GM21717 (cell line): Measurements from ENCODE around the gene MYADML2.

Experiments used
- ATAC-seq: cut with Tn5 transposase; IDR thresholded peaks from one replicate; pipeline ENCODE4 v1.9.1; 2021; ENCODE audit warnings: mild to moderate bottlenecking, moderate library complexity; ENCODE audit not compliant: unreplicated experiment

The MYADML2 gene

DNA sequence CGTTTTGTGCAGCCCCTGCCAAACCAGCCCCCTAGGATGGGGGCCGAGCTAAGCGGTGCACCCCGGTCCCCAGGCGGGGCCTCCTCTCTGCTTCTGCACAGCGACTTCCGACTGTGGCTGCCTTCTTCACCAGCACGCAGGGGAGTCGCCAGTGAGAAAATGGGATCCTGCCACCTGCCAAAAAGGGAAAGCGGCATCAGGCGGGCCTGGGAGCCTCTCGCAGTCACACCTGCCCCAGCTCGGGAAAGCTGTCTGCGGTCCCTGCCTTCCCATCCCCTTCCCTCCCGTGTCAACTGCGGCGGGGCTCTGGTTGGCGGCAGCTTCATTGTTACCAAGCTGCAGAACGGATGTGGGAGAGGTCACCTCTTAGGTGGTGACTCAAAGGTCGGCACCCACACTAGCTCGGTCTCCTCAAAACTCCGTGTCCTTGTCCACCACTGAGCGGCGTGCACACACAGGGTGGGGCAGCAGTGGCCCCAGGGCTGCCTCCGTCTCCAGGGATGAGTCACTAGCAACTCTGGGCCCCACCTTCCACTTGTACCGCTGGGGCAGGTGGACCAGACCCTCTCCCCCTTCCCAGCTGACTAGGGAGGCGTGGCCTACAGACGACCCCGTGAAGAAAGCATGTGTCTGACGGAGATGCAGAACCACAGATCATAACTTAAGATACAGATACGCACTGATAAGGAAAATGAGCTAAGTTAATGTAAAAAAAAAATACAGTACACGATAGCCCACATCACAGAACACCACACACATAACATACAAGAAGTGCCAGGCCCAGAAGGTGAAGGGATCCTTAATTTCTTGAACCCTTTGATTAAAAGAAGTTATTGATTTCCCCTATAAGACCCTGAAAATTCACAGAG is 34.4 kb downstream of the MYADML2 start:
- ATAC-seq: no peak

- ATAC-seq: no peak
Measured at GRCh38 chr17:81911969-81912368, 35.1 kb downstream of the MYADML2 start.

GRCh38 chr17:81911277-81911961 is 35.6 kb downstream of the MYADML2 start, which contains the start of gene PCYT2:
Gene PCYT2 (minus strand): TSS chr17:81911399. CDS start chr17:81911355, 44 bp downstream.
- ATAC-seq: peak; percentile 46

- peak; percentile 10 for ATAC-seq
Measured at GRCh38 chr17:81910840-81911276, 36.2 kb downstream of the MYADML2 start.

DNA sequence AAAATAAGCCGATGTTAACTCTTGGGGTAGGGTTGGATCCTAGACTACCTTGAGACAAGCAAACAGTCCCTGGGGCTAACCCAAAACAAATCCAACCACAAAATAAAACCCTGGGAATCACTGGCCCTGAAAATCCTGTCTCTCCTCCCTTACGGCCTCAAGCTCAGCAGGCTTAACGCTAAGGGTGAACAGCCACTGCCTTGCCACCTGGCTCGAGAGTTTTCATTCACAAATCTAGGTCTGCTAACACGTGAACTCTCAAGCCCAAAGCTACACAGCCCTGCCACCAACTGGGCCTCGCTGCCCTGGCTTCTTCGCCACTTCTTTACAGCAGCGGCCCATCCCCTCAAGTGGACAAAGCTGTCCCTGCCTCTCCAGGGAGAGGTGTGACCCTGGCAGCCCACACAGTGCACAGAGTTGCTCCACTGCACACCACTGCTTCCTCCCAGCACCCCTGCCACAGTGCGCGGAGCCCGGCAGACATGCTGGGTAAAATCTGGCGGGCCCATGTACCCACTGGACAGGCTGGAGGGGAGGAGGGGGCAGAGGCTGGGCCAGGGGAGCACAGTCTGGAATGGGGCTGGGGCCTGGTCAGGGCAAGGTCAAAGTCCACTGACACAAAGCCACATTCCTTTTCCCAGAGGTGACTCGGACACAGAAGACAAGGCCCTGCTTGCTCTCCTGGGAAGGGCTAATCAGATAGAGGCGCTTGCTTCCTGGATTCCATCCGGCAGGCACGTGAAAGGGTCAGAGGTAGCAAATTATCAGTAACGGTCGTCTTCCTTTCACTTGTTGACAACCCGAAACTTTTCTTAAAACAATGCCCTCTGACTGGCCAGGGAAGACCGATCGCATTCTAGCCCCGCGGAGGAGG is 36.8 kb downstream of the MYADML2 start:
- ATAC-seq: no peak

- ATAC-seq: no peak
Measured at GRCh38 chr17:81909231-81909630, 37.8 kb downstream of the MYADML2 start.

- no peak for ATAC-seq
Measured at GRCh38 chr17:81908793-81909192, 38.2 kb downstream of the MYADML2 start.

GRCh38 chr17:81907219-81908145 is 39.6 kb downstream of the MYADML2 start:
- no peak for ATAC-seq

GRCh38 chr17:81906476-81907218 is 40.4 kb downstream of the MYADML2 start:
- ATAC-seq: no peak

GRCh38 chr17:81905993-81906392 is 41.0 kb downstream of the MYADML2 start:
- ATAC-seq: no peak

DNA sequence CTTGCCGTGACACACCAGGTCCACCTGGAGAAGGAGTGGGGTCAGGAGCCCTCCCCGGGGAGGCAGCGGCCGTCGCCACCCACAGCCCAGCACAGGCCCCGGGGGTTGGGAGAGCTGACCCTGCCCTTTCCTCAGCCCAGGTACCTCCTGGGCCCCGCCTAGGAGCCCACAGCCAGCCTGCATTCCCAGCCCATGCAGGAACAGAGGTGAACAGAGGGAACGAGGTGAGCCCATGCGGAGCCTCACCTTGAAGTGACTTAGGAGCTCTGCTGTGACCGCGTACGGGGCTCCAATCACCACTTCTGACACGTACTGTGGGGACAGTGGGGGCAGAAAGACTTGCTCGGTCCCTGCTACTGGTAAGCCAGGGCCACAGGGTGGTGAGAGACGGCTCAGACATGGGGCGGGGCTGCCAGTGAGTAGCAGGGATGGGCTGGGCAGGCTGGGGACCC is 41.6 kb downstream of the MYADML2 start:
- ATAC-seq: no peak

DNA sequence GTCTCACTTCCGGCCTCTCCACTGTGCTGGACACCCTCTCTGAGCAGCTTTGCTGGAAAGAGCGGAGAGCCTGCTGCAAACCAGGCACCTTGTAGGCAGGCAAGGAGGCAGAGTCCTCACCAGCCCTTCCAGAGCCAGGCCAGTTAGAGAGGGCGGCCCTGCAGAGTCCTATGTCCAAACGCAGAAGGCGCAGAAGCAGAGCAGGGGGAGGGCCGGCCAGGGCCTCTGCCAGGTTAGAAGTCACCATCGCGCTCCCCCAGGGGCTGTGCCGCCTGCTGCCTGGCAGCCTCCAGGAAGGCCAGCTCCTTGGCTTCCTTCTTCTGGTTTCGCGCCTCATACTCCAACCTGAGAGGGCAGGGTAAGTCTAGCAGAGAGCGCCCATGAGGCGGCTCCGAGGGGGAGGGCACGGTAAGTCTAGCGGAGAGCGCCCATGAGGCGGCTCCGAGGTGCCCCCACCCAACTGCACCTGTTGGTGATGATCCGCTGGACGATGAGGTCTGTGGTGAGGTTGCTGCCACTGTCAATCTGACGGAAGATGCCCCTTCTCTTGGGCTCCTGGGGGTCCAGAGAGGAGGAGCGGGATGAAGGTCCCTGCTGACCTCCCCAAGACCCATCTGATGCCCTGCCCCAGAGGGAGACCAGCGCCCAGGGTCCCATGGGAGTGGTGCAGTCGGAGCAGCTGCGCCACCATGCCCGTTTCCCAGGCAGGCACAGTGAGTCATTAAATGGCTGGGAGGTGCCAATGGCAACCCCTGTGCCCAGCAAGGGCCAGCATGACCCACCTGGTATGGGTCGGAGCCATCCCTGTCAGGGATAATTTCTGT is 42.2 kb downstream of the MYADML2 start:
- ATAC-seq: no peak

- ATAC-seq: no peak
Measured at GRCh38 chr17:81903896-81904599, 43.0 kb downstream of the MYADML2 start.

- ATAC-seq: no peak
Measured at GRCh38 chr17:81903415-81903831, 43.6 kb downstream of the MYADML2 start.

GRCh38 chr17:81902653-81903414 is 44.2 kb downstream of the MYADML2 start:
- no peak for ATAC-seq

- ATAC-seq: no peak
Measured at GRCh38 chr17:81902023-81902652, 44.9 kb downstream of the MYADML2 start, which contains the start of gene NPB. Gene NPB (plus strand): TSS chr17:81902238. CDS start chr17:81902278, 40 bp downstream.
